HG02981 (cell line): ENCODE data around the gene DLX1.
"Not testable (repeated sequence)": the region's sequence is repeated elsewhere in the genome, so short reads cannot be mapped to it uniquely, and the experiment has no call there.

Experiments
- ATAC-seq: cut with Tn5 transposase; IDR thresholded peaks from one replicate; pipeline ENCODE4 v1.9.1; 2021; ENCODE audit warnings: mild to moderate bottlenecking, moderate library complexity; ENCODE audit not compliant: unreplicated experiment

The DLX1 gene

GRCh38 chr2:172063446-172063845, 21.9 kb upstream of the DLX1 start:
- ATAC-seq: no peak

GRCh38 chr2:172065111-172065510, 20.2 kb upstream of the DLX1 start:
- no peak for ATAC-seq

DNA sequence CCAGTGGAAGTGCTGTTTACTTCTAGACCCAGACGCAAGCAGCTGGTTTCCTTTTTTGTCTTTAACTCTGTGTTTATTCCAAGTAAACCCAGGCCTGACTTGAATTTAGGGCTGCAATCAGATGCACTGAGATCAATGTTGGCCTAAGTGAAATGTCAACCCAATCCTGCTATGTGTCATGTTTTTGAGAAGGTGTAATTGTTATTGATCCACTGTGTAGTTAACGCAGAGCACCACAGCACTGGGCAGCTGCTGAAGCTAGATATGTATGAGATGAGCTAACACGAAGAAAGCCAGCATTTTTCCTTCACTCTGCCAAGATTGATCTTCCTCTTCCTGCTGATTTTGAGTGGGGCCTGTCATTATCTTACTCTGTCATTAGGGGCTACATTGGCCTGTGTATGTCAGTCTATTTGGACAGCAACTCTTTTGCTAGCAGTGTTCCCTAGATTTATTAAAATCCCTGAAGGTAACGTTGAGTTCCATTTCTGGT, 18.9 kb upstream of the DLX1 start:
- ATAC-seq: no peak

- not testable (repeated sequence) for ATAC-seq
Measured at GRCh38 chr2:172067905-172068304, 17.4 kb upstream of the DLX1 start.

GRCh38 chr2:172070936-172071335, 14.4 kb upstream of the DLX1 start:
- ATAC-seq: no peak

- no peak for ATAC-seq
Measured at GRCh38 chr2:172072303-172072702, 13.0 kb upstream of the DLX1 start.

GRCh38 chr2:172072706-172073105, 12.6 kb upstream of the DLX1 start:
- ATAC-seq: no peak

GRCh38 chr2:172073518-172073917, 11.8 kb upstream of the DLX1 start:
- no peak for ATAC-seq

DNA sequence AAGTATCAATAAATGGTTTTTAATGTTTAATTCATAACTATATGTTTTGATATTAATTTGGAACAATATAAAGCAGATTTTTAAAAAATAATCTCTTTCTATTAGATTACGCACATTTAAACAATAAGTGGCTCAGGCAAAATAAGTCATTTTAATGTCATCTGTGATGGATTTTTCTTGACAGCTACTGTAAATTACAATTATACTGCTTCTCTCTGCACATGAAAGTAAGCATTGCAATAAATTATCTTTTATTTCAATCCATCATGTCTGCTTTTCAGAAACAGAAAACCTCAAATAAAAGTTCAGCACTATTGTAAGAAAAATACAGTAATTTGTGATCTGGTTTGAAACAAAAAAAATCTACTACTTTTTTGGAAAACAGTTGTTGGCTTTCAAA, 11.1 kb upstream of the DLX1 start:
- ATAC-seq: no peak

GRCh38 chr2:172079416-172079815, 5.9 kb upstream of the DLX1 start:
- no peak for ATAC-seq

GRCh38 chr2:172079838-172080640, 5.3 kb upstream of the DLX1 start:
- ATAC-seq: no peak

- no peak for ATAC-seq
Measured at GRCh38 chr2:172080641-172081220, 4.6 kb upstream of the DLX1 start.

GRCh38 chr2:172081221-172082022, 3.9 kb upstream of the DLX1 start:
- ATAC-seq: no peak

GRCh38 chr2:172082105-172082943, 3.0 kb upstream of the DLX1 start:
- no peak for ATAC-seq

DNA sequence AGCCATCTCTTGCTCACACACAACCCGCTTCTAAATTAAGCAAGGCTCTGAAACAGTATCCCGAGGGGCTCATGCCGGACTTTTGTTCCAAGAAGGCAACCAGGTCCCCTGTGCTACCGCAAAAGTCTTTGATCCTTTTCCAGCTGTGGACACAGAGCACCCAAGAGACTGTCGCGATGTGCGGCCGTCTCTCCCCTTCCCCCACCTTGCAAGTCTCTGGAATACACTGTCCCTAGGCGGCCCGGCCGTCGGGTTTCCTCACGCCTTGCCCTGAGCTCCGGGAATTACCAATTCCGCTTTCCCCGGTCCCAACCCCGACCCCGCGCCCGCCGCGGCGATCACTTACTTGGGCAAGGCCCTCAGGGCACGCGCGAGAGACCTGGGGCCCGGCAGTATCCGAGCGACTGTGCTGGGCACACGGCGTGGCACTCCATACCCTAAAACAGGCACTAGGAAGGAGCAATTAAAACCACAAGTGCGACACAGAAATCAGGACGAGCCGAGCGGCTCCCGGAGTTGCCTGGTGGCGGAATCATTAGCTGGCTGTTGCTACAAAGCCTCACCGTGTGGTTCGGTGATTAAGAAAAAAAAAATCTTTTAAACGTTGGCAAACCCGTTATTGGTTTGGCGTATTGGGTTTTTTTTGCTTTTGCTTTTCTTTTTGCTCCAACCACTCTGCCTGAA, 2.2 kb upstream of the DLX1 start:
- ATAC-seq: no peak

DNA sequence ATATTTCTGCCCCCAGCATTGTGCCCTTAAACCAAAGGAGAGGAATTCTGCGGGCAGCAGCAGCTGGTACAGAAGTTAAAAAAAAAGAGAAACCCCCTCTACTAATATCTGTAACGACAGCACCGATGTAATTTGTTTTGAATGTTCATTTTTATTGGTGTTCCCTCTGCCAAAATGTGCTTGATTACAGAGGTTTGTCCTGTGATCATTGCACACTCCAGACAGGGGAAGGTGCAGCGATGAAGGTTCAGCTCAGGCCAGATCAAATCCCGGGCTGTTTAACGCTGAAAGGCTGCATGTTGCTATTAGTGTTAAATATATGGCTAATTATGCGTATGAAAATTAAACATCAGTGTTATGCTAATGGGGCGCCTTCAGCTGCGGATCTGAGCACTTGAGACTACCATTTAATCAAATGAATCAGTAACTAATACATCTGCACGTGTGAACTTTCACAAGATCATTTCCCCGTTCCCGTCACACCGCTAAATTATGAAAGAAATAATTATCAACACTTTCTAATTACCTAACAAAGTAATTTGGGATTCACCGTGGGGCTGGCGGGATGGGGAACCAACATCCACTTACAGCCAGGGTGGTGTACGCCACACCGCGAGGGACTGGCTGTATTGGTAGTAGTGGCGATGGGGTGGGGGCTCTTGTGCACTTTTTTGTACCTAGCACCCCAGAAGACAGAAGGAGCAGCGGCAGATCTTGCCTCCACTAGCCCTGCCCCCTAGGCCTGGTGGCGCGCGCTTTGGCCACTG, 1.5 kb upstream of the DLX1 start:
- no peak for ATAC-seq

DNA sequence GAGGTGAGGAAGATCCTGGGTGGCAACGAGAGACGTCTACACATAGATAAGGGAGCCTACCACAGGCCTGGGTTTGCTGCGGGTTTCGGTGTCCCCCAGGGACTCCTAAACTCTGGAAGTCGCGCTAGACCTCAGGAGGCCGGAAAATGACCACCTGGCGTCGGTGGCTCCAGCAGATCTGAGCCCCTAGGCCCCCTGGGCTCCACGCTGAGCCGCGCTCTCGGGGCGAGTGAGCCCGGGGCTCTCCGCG, 987 bp upstream of the DLX1 start:
- no peak for ATAC-seq

GRCh38 chr2:172084645-172085459, 455 bp upstream of the DLX1 start:
- ATAC-seq: peak; percentile 88
